ENCODE measurements around the gene METAP1. TPM values are rescaled to one million over a fixed set of nuclear protein-coding genes. Genes with fewer than 3 reads are reported as not detected.
"Not testable (repeated sequence)": the region's sequence is repeated elsewhere in the genome, so short reads cannot be mapped to it uniquely, and the experiment has no call there.

Gene METAP1
- total RNA-seq, 6 experiments from 2014 or later, result 49.0 to 61.4 (median 56.1) TPM

- Mint-ChIP-seq H3K27ac (no peak overlapping the region), H3K27me3 (ENCODE audit: insufficient read depth) (no peaks in the 10 kb centered on the region), H3K4me3 (no peak overlapping the region), H3K4me1 (ENCODE audit: low read depth) (peaks cover 7% of the 10 kb centered on the region; the same call in 1 of the 2 replicates), H3K36me3 (ENCODE audit: low read depth) (peaks cover 42% of the 10 kb centered on the region), H3K9me3 (no peaks in the 10 kb centered on the region)
- no peak for TF ChIP-seq CTCF (IDR thresholded peaks at IDR 0.05)
- DNase-seq, result no peak
These were observed 83.6 kb downstream of the METAP1 start for GRCh38 chr4:99078931-99079624.

- no peak for DNase-seq
- Mint-ChIP-seq H3K4me3 (no peak overlapping the region), H3K27me3 (ENCODE audit: insufficient read depth) (no peaks in the 10 kb centered on the region), H3K9me3 (no peaks in the 10 kb centered on the region), H3K36me3 (ENCODE audit: low read depth) (peaks cover 42% of the 10 kb centered on the region), H3K4me1 (ENCODE audit: low read depth) (peaks cover 7% of the 10 kb centered on the region; the same call in 1 of the 2 replicates), H3K27ac (no peak overlapping the region)
- no peak for TF ChIP-seq CTCF (IDR thresholded peaks at IDR 0.05)
These were observed 84.2 kb downstream of the METAP1 start for GRCh38 chr4:99079625-99080295.

GRCh38 chr4:99080869-99081268 lies 85.3 kb downstream of the METAP1 start:
- Mint-ChIP-seq H3K36me3 (ENCODE audit: low read depth) (peaks cover 43% of the 10 kb centered on the region), H3K27ac (peak overlapping the region; percentile 38; the same call in 1 of the 2 replicates), H3K4me1 (ENCODE audit: low read depth) (peaks cover 15% of the 10 kb centered on the region)
- H3K4me3 Mint-ChIP-seq; H3K27me3 Mint-ChIP-seq (ENCODE audit: insufficient read depth); DNase-seq; H3K9me3 Mint-ChIP-seq: not testable (repeated sequence)

GRCh38 chr4:99082192-99082591 lies 86.7 kb downstream of the METAP1 start:
- H3K27ac Mint-ChIP-seq, result no peak overlapping the region
- peaks cover 23% of the 10 kb centered on the region for H3K4me1 Mint-ChIP-seq (ENCODE audit: low read depth)

GRCh38 chr4:99084595-99084994 lies 89.1 kb downstream of the METAP1 start:
- no peak overlapping the region for H3K4me3 Mint-ChIP-seq
- peaks cover 44% of the 10 kb centered on the region for H3K36me3 Mint-ChIP-seq (ENCODE audit: low read depth)
- DNase-seq, result no peak
- no peak for TF ChIP-seq CTCF (IDR thresholded peaks at IDR 0.05)
- peaks cover 3% of the 10 kb centered on the region; the same call in 1 of the 2 replicates for H3K27me3 Mint-ChIP-seq (ENCODE audit: insufficient read depth)
- H3K27ac Mint-ChIP-seq, result no peak overlapping the region
- peaks cover 25% of the 10 kb centered on the region for H3K4me1 Mint-ChIP-seq (ENCODE audit: low read depth)
- H3K9me3 Mint-ChIP-seq, result no peaks in the 10 kb centered on the region

More at GRCh38 chr4:99082192-99082591, 86.7 kb downstream of the METAP1 start:
- Mint-ChIP-seq H3K27me3 (ENCODE audit: insufficient read depth) (no peaks in the 10 kb centered on the region), H3K36me3 (ENCODE audit: low read depth) (peaks cover 42% of the 10 kb centered on the region), H3K4me3 (no peak overlapping the region), H3K9me3 (no peaks in the 10 kb centered on the region)
- TF ChIP-seq CTCF (IDR thresholded peaks at IDR 0.05), result no peak
- DNase-seq, result no peak

- Mint-ChIP-seq H3K27ac (peak overlapping the region; percentile 89), H3K4me1 (ENCODE audit: low read depth) (peaks cover 45% of the 10 kb centered on the region), H3K36me3 (ENCODE audit: low read depth) (peaks cover 27% of the 10 kb centered on the region), H3K27me3 (ENCODE audit: insufficient read depth) (peaks cover 3% of the 10 kb centered on the region; the same call in 1 of the 2 replicates), H3K4me3 (peak overlapping the region; percentile 96), H3K9me3 (no peaks in the 10 kb centered on the region)
- no peak for TF ChIP-seq CTCF (IDR thresholded peaks at IDR 0.05)
- DNase-seq, result peak; percentile 64
These were observed 92.5 kb downstream of the METAP1 start for GRCh38 chr4:99088023-99088449.

All from HFFc6 (cell line).